GM18511 (cell line): Measurements from ENCODE around the gene HBB.
"Not testable (repeated sequence)": the region's sequence is repeated elsewhere in the genome, so short reads cannot be mapped to it uniquely, and the experiment has no call there.

Experiments used
- ATAC-seq: cut with Tn5 transposase; IDR thresholded peaks from one replicate; pipeline ENCODE4 v1.9.1; 2021; ENCODE audit warnings: mild to moderate bottlenecking, moderate library complexity; ENCODE audit not compliant: unreplicated experiment

The HBB gene

GRCh38 chr11:5226732-5227310, at the start of gene HBB:
Gene HBB, minus strand, starts transcription at chr11:5227071. Its CDS starts 50 bp downstream, at chr11:5227021.
- no peak for ATAC-seq

GRCh38 chr11:5275369-5276110, 48.7 kb upstream of the HBB start:
- ATAC-seq, result no peak

- ATAC-seq, result no peak
Measured at GRCh38 chr11:5274395-5274794, 47.5 kb upstream of the HBB start.

GRCh38 chr11:5272395-5273017, 45.6 kb upstream of the HBB start:
- no peak for ATAC-seq

- no peak for ATAC-seq
Measured at GRCh38 chr11:5269715-5270147, 42.9 kb upstream of the HBB start, which contains the start of gene HBE1. Gene HBE1, minus strand, starts transcription at chr11:5269945. Its CDS starts 55 bp downstream, at chr11:5269890.

GRCh38 chr11:5267033-5267563, 40.2 kb upstream of the HBB start:
- no peak for ATAC-seq

GRCh38 chr11:5266609-5267008, 39.7 kb upstream of the HBB start:
- ATAC-seq, result no peak

GRCh38 chr11:5265832-5266231, 39.0 kb upstream of the HBB start:
- ATAC-seq, result no peak

- no peak for ATAC-seq
Measured at GRCh38 chr11:5258543-5259262, 31.8 kb upstream of the HBB start.

GRCh38 chr11:5257296-5257695, 30.4 kb upstream of the HBB start:
- no peak for ATAC-seq

GRCh38 chr11:5254646-5255413, 28.0 kb upstream of the HBB start, which contains the start of gene HBG2:
Gene HBG2, minus strand, starts transcription at chr11:5254781. Its CDS starts 53 bp downstream, at chr11:5254728.
- ATAC-seq, result not testable (repeated sequence)

- not testable (repeated sequence) for ATAC-seq
Measured at GRCh38 chr11:5254023-5254422, 27.2 kb upstream of the HBB start.

- ATAC-seq, result not testable (repeated sequence)
Measured at GRCh38 chr11:5253440-5253839, 26.6 kb upstream of the HBB start.

GRCh38 chr11:5252919-5253265, 26.0 kb upstream of the HBB start:
- ATAC-seq, result no peak

GRCh38 chr11:5252192-5252918, 25.5 kb upstream of the HBB start:
- ATAC-seq, result no peak

- ATAC-seq, result no peak
Measured at GRCh38 chr11:5251746-5252145, 24.9 kb upstream of the HBB start.

- no peak for ATAC-seq
Measured at GRCh38 chr11:5250543-5251204, 23.8 kb upstream of the HBB start.

GRCh38 chr11:5249807-5250396, 23.0 kb upstream of the HBB start, which contains the start of gene HBG1:
Gene HBG1, minus strand, starts transcription at chr11:5249857. Its CDS starts 53 bp downstream, at chr11:5249804.
- not testable (repeated sequence) for ATAC-seq

- ATAC-seq, result not testable (repeated sequence)
Measured at GRCh38 chr11:5248498-5248897, 21.6 kb upstream of the HBB start.
